K562 (cell line): ENCODE data around the gene KIF5A. TPM values are rescaled to one million over a fixed set of nuclear protein-coding genes. Genes with fewer than 3 reads are reported as not detected.

Source experiments
- BRF2 ChIP-seq: IDR thresholded peaks from 3 replicates; pipeline ENCODE4 v1.6.1; 2011; ENCODE audit warnings: borderline replicate concordance, mild to moderate bottlenecking; ENCODE audit not compliant: insufficient read length, insufficient read depth
- CTCF ChIP-seq, 3 experiments: IDR thresholded peaks in 2 of 3; conservative IDR thresholded peaks in 1 of 3; 2 replicates each; pipeline ENCODE4 v1.5.1; 2011 to 2012; ENCODE audit warnings: low read length in 3 of 3, mild to moderate bottlenecking in 3 of 3, control low read depth in 2 of 3, improper control_type of control experiment in 1 of 3, inconsistent platforms in 1 of 3, low read depth in 1 of 3, mixed read lengths in 1 of 3, moderate library complexity in 1 of 3; ENCODE audit not compliant: insufficient read depth in 2 of 3
- XRCC5 ChIP-seq: fragments of 200-400 bp; formaldehyde crosslinking; IDR thresholded peaks from 2 replicates; pipeline ENCODE4 v1.6.1; 2017; ENCODE audit warnings: low read depth, mild to moderate bottlenecking, low read length
- polyA plus RNA-seq, 8 experiments: library from polyadenylated mRNA; depleted of rRNA in 4 of 8; stranded (reverse) in 5 of 8; unstranded in 3 of 8; fragments of >200 nt; fragmentation: Nextera tagmentation in 2 of 8; fragmentation: Illumina TruSeq in 1 of 8; extraction: Ambion mirVana in 2 of 8; extraction: Trizol in 1 of 8; gene quantifications; 2 replicates each; pipeline versions ENCODE4 v1.2.1 to v1.2.3, GENCODE V29; 2011 to 2014; ENCODE audit warnings: inconsistent platforms in 1 of 8, missing spikeins in 1 of 8
- total RNA-seq, 7 experiments: library from RNA; depleted of rRNA in 6 of 7; stranded (reverse); fragments of >200 nt in 6 of 7; fragmentation: Illumina TruSeq in 2 of 7; extraction: Trizol in 2 of 7; gene quantifications; 2 replicates each; pipeline versions ENCODE4 v1.2.1 to v1.2.3, GENCODE V29; 2011 to 2021; ENCODE audit warnings: low replicate concordance in 1 of 7
- TF ChIP-seq, protein P1 (sequence below): fragments of 250-450 bp; sonication (Bioruptor Pico); IDR thresholded peaks from 2 replicates; pipeline ENCODE4 v1.4.0; 2020
- TF ChIP-seq, protein P2 (sequence below), 2 experiments: fragments of 450-650 bp; IDR thresholded peaks; 2 replicates each; pipeline ENCODE4 v1.6.1; 2016; ENCODE audit warnings: mild to moderate bottlenecking in 2 of 2, borderline replicate concordance in 1 of 2, low read depth in 1 of 2, moderate library complexity in 1 of 2

The KIF5A gene
- total and polyA plus RNA-seq, 9 of the 15 experiments (the other 6 are each of a cell fraction or from before 2014, with no cell fraction given) = 3.4 to 17.7 (median 8.0) TPM

DNA sequence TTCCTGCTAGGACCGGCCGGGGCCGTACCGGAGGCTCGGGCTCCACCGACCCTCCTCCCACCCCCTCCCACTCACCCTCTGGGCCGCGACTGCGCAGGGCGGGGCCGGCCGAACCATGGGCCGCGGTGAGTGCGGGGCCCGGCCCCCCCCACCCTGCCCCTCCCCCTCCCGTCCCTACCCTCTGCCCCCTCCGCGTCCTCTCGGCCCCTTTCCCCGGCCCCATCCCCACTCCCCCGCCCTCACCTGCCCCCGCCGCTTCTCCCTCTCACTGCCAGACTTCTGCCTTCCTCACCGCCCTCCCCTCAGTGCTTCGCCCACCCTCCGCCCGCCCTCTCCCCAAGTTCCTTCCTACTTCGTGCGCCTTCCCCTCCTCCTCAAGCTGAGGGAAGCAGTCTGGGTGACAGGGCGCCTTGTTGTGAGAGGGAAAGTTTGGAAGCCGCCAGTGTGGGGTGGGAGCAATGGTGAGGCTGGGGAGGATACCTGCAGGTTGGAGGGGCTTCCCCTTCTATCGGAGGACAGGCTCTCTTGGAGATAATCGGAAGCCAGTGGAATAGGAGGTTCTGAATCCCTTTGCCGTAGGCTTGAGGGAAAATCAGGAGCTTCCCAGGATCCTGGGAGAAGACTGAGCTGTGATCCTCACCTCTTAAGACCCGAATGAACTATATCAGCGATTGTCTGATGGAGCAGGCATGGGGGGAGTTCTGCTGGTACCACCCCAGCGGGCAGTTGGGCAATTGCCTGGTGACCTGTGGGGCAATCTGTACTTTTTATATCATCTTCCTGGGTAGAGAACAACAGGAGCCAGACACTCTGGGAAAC is 26.7 kb upstream of the KIF5A start (continued):
- TF ChIP-seq BRF2 (no peak), CTCF (IDR thresholded peaks at IDR 0.05 in 2 of 3, conservative IDR thresholded peaks at IDR 0.05 in 1 of 3; ENCODE audit: insufficient read depth in 2 of 3, low read depth in 1 of 3, low read length in 3 of 3) (no peak), XRCC5 (no peak)
- TF ChIP-seq, protein P1, sequence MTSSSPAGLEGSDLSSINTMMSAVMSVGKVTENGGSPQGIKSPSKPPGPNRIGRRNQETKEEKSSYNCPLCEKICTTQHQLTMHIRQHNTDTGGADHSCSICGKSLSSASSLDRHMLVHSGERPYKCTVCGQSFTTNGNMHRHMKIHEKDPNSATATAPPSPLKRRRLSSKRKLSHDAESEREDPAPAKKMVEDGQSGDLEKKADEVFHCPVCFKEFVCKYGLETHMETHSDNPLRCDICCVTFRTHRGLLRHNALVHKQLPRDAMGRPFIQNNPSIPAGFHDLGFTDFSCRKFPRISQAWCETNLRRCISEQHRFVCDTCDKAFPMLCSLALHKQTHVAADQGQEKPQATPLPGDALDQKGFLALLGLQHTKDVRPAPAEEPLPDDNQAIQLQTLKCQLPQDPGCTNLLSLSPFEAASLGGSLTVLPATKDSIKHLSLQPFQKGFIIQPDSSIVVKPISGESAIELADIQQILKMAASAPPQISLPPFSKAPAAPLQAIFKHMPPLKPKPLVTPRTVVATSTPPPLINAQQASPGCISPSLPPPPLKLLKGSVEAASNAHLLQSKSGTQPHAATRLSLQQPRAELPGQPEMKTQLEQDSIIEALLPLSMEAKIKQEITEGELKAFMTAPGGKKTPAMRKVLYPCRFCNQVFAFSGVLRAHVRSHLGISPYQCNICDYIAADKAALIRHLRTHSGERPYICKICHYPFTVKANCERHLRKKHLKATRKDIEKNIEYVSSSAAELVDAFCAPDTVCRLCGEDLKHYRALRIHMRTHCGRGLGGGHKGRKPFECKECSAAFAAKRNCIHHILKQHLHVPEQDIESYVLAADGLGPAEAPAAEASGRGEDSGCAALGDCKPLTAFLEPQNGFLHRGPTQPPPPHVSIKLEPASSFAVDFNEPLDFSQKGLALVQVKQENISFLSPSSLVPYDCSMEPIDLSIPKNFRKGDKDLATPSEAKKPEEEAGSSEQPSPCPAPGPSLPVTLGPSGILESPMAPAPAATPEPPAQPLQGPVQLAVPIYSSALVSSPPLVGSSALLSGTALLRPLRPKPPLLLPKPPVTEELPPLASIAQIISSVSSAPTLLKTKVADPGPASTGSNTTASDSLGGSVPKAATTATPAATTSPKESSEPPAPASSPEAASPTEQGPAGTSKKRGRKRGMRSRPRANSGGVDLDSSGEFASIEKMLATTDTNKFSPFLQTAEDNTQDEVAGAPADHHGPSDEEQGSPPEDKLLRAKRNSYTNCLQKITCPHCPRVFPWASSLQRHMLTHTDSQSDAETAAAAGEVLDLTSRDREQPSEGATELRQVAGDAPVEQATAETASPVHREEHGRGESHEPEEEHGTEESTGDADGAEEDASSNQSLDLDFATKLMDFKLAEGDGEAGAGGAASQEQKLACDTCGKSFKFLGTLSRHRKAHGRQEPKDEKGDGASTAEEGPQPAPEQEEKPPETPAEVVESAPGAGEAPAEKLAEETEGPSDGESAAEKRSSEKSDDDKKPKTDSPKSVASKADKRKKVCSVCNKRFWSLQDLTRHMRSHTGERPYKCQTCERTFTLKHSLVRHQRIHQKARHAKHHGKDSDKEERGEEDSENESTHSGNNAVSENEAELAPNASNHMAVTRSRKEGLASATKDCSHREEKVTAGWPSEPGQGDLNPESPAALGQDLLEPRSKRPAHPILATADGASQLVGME (CRISPR knock-in tag) = no peak
- TF ChIP-seq, protein P2, sequence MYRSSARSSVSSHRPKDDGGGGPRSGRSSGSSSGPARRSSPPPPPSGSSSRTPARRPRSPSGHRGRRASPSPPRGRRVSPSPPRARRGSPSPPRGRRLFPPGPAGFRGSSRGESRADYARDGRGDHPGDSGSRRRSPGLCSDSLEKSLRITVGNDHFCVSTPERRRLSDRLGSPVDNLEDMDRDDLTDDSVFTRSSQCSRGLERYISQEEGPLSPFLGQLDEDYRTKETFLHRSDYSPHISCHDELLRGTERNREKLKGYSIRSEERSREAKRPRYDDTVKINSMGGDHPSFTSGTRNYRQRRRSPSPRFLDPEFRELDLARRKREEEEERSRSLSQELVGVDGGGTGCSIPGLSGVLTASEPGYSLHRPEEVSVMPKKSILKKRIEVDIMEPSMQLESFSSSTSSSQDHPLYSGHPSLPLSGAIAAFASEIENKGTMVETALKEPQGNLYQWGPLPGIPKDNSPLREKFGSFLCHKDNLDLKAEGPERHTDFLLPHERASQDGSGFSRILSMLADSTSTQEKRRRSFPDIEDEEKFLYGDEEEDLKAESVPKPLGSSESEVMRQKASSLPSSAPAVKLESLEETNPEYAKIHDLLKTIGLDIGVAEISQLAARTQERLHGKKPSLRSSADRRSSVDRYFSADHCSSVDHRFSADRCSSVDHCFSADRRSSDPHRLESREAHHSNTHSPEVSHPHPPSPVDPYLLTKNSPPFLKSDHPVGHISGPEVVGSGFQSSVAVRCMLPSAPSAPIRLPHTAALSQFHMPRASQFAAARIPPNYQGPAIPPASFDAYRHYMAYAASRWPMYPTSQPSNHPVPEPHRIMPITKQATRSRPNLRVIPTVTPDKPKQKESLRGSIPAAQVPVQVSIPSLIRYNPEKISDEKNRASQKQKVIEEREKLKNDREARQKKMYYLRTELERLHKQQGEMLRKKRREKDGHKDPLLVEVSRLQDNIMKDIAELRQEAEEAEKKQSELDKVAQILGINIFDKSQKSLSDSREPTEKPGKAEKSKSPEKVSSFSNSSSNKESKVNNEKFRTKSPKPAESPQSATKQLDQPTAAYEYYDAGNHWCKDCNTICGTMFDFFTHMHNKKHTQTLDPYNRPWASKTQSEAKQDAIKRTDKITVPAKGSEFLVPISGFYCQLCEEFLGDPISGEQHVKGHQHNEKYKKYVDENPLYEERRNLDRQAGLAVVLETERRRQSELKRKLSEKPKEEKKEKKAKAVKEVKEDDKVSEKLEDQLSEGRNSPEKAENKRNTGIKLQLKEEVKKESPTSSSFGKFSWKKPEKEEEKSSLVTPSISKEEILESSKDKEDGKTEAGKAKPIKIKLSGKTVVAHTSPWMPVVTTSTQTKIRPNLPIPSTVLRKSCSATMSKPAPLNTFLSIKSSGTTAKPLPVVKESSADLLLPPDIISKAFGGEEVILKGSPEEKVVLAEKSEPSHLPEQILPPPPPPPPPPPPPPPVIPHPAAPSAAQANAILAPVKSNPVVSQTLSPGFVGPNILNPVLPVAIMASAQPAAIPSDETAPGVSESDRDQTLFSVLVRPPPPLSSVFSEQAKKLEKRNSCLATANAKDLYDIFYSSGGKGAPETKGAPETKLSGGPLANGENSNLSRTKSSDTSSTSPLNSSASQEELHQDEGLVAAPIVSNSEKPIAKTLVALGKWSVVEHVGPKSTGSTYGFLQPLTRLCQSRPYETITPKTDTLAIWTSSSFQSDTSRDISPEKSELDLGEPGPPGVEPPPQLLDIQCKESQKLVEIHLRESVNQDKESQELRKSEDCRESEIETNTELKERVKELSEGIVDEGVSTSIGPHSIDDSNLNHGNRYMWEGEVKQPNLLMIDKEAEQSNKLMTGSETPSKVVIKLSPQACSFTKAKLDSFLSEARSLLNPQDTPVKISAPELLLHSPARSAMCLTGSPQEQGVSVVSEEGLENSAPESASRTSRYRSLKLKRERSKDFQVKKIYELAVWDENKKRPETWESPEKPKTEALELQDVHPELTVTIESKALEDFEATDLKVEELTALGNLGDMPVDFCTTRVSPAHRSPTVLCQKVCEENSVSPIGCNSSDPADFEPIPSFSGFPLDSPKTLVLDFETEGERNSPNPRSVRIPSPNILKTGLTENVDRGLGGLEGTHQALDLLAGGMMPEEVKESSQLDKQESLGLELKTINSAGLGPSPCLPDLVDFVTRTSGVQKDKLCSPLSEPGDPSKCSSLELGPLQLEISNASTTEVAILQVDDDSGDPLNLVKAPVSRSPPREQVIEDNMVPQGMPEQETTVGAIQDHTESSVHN (IDR thresholded peaks at IDR 0.05; ENCODE audit: borderline replicate concordance in 1 of 2, low read depth in 1 of 2) = no peak
